ENCODE data around the gene MYO18A. TPM values are rescaled to one million over a fixed set of nuclear protein-coding genes. Genes with fewer than 3 reads are reported as not detected.

Gene MYO18A
- total RNA-seq, 1 donor from 2014 or later: 11.6 TPM

GRCh38 chr17:29157310-29157709, 22.9 kb downstream of the MYO18A start:
- peaks cover 16% of the 10 kb centered on the region for H3K4me1 ChIP-seq
- H3K36me3 ChIP-seq: no peaks in the 10 kb centered on the region

DNA sequence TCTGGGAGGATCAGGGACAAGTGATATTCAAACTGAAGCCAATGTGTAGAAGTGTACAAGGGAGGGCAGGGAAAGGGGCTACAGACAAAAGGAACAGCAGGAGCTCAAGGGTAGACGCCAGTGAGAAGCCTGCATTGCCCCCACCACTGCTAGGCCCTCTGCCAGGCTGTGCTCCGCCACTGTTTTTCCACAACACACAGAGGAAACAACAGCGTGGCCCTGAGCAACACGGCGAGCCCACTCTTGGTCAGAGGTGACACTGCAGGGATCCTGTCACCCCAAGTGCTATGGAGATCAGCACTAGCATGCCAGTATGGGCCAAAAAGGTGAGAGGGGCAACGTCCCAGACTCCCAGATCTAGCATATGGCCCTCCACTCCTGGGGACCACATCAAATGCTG, 23.4 kb downstream of the MYO18A start:
- Mint-ChIP-seq H3K36me3 (no peaks in the 10 kb centered on the region), H3K4me1 (peaks cover 29% of the 10 kb centered on the region), H3K4me3 (no peak overlapping the region), H3K9me3 (no peaks in the 10 kb centered on the region), H3K27ac (peak overlapping the region; percentile 76), H3K27me3 (ENCODE audit: insufficient read depth, low read depth) (peaks cover 5% of the 10 kb centered on the region)
- H3K9me3 ChIP-seq (ENCODE audit: low read depth): no peaks in the 10 kb centered on the region
- no peak overlapping the region for H3K4me3 ChIP-seq
- H3K27ac ChIP-seq: no peak overlapping the region
- no peak overlapping the region for H3K4me2 ChIP-seq
- H3F3A ChIP-seq (ENCODE audit: low read depth): no peaks in the 10 kb centered on the region
- H3K4me1 ChIP-seq: peaks cover 18% of the 10 kb centered on the region
- no peak overlapping the region for H3K9ac ChIP-seq
- DNase-seq (ENCODE audit: low spot score): no peak
- H3K79me2 ChIP-seq (ENCODE audit: low read depth): peaks cover 6% of the 10 kb centered on the region
- no peaks in the 10 kb centered on the region for H3K36me3 ChIP-seq
- peaks cover 20% of the 10 kb centered on the region for H4K20me1 ChIP-seq (ENCODE audit: low read depth)
- TF ChIP-seq EZH2 (IDR thresholded peaks at IDR 0.05) (no peak), EZH2phosphoT487 (IDR thresholded peaks at IDR 0.05) (no peak), CTCF (IDR thresholded peaks at IDR 0.05) (no peak)
- H3K27me3 ChIP-seq: no peaks in the 10 kb centered on the region
- H2AFZ ChIP-seq (replicated peaks): no peak overlapping the region

More at GRCh38 chr17:29157310-29157709, 22.9 kb downstream of the MYO18A start:
- H2AFZ ChIP-seq (replicated peaks): no peak overlapping the region
- no peak for DNase-seq (ENCODE audit: low spot score)
- peaks cover 6% of the 10 kb centered on the region for H3K79me2 ChIP-seq (ENCODE audit: low read depth)
- H3F3A ChIP-seq (ENCODE audit: low read depth): no peaks in the 10 kb centered on the region
- peaks cover 29% of the 10 kb centered on the region for H3K4me1 Mint-ChIP-seq
- H3K9ac ChIP-seq: no peak overlapping the region
- TF ChIP-seq EZH2 (IDR thresholded peaks at IDR 0.05) (no peak), CTCF (IDR thresholded peaks at IDR 0.05) (no peak), EZH2phosphoT487 (IDR thresholded peaks at IDR 0.05) (no peak)
- H3K9me3 Mint-ChIP-seq: no peaks in the 10 kb centered on the region
- H3K27me3 Mint-ChIP-seq (ENCODE audit: insufficient read depth, low read depth): peaks cover 4% of the 10 kb centered on the region
- no peaks in the 10 kb centered on the region for H3K27me3 ChIP-seq
- no peak overlapping the region for H3K4me2 ChIP-seq
- H3K9me3 ChIP-seq (ENCODE audit: low read depth): no peaks in the 10 kb centered on the region
- H3K27ac Mint-ChIP-seq: peak overlapping the region; percentile 81
- H4K20me1 ChIP-seq (ENCODE audit: low read depth): peaks cover 20% of the 10 kb centered on the region
- no peak overlapping the region for H3K27ac ChIP-seq
- no peaks in the 10 kb centered on the region for H3K36me3 Mint-ChIP-seq
- H3K4me3 ChIP-seq: no peak overlapping the region
- no peak overlapping the region for H3K4me3 Mint-ChIP-seq

- Histone ChIP-seq H3K27ac (no peak overlapping the region), H3K79me2 (ENCODE audit: low read depth) (peaks cover 6% of the 10 kb centered on the region), H3K9ac (no peak overlapping the region), H4K20me1 (ENCODE audit: low read depth) (peaks cover 20% of the 10 kb centered on the region), H3K27me3 (no peaks in the 10 kb centered on the region), H2AFZ (replicated peaks) (no peak overlapping the region), H3K4me1 (peaks cover 26% of the 10 kb centered on the region), H3K36me3 (no peaks in the 10 kb centered on the region), H3K9me3 (ENCODE audit: low read depth) (no peaks in the 10 kb centered on the region), H3K4me3 (no peak overlapping the region), H3K4me2 (peak overlapping the region; percentile 45), H3F3A (ENCODE audit: low read depth) (no peaks in the 10 kb centered on the region)
- no peak for TF ChIP-seq CTCF (IDR thresholded peaks at IDR 0.05)
- TF ChIP-seq EZH2phosphoT487 (IDR thresholded peaks at IDR 0.05): no peak
- TF ChIP-seq EZH2 (IDR thresholded peaks at IDR 0.05): no peak
- H3K27me3 Mint-ChIP-seq (ENCODE audit: insufficient read depth, low read depth): peaks cover 7% of the 10 kb centered on the region
- H3K9me3 Mint-ChIP-seq: no peaks in the 10 kb centered on the region
- peak overlapping the region; percentile 30 for H3K4me3 Mint-ChIP-seq
- peak overlapping the region; percentile 76 for H3K27ac Mint-ChIP-seq
- no peaks in the 10 kb centered on the region for H3K36me3 Mint-ChIP-seq
- DNase-seq (ENCODE audit: low spot score): peak; percentile 73
- H3K4me1 Mint-ChIP-seq: peaks cover 35% of the 10 kb centered on the region
These were observed 24.2 kb downstream of the MYO18A start for GRCh38 chr17:29155966-29156338.
